ENCODE data around the gene MACROD1.

DNA sequence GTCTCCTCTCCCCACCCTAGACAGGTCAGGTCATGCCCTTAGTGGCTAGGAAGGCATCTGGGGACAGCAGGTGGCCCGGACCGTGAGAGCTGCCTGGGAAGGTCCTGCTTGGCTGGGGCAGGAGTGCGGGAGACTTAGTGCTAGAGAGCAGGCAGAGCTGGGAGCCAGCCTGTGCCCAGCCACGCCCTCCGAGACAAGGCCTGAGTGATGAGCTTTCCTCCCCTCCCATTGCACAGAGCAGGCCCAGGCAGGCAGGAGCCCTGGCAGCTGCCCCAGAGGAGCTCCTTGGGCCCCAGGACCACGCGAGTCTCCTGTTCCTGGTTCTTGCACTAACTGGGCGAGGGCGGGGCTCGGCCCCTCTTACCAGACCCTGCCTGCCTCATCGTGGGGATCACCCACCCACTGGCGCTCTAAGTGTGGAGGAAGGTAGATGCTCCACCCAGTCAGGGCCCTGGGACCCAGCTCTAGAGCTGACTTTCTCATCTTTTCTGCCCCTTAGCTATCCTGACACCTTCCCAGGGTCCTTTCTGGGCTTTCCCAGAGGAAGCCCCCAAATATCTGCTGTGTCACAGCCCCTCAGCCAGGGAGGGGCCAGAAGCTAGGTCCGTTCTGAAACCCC, 44.9 kb downstream of the MACROD1 start:
- TF ChIP-seq EZH2 (IDR thresholded peaks at IDR 0.05), result no peak
- TF ChIP-seq POLR2AphosphoS5 (IDR thresholded peaks at IDR 0.05; ENCODE audit: borderline replicate concordance, low read depth, low read length), result no peak
- no peak for TF ChIP-seq FOXP2 (optimal IDR thresholded peaks at IDR 0.05; ENCODE audit: control extremely low read depth, extremely low read length, insufficient read depth)

Measured in SK-N-MC (cell line).